ENCODE data around the gene REST.

Gene REST

GRCh38 chr4:56986192-56986591, 78.5 kb downstream of the REST start:
- Mint-ChIP-seq H3K4me3 (no peak overlapping the region), H3K4me1 (peaks cover 68% of the 10 kb centered on the region), H3K27ac (no peak overlapping the region), H3K27me3 (no peaks in the 10 kb centered on the region), H3K36me3 (peaks cover 15% of the 10 kb centered on the region), H3K9me3 (no peaks in the 10 kb centered on the region)

GRCh38 chr4:56986952-56987351, 79.3 kb downstream of the REST start:
- Mint-ChIP-seq H3K27ac (no peak overlapping the region), H3K4me1 (peaks cover 68% of the 10 kb centered on the region), H3K9me3 (no peaks in the 10 kb centered on the region), H3K36me3 (peaks cover 18% of the 10 kb centered on the region), H3K27me3 (no peaks in the 10 kb centered on the region), H3K4me3 (no peak overlapping the region)

GRCh38 chr4:56990109-56990905, 82.6 kb downstream of the REST start:
- H3K27ac Mint-ChIP-seq: peak overlapping the region; percentile 86
- H3K4me1 Mint-ChIP-seq: peaks cover 62% of the 10 kb centered on the region
- H3K36me3 Mint-ChIP-seq: peaks cover 18% of the 10 kb centered on the region
- no peaks in the 10 kb centered on the region for H3K9me3 Mint-ChIP-seq
- no peaks in the 10 kb centered on the region for H3K27me3 Mint-ChIP-seq
- no peak overlapping the region for H3K4me3 Mint-ChIP-seq

- Mint-ChIP-seq H3K4me3 (no peak overlapping the region), H3K4me1 (peaks cover 46% of the 10 kb centered on the region), H3K27me3 (no peaks in the 10 kb centered on the region), H3K27ac (no peak overlapping the region), H3K36me3 (peaks cover 20% of the 10 kb centered on the region), H3K9me3 (no peaks in the 10 kb centered on the region)
Observed at GRCh38 chr4:56995525-56995924, 87.8 kb downstream of the REST start.

GRCh38 chr4:56999751-57000150, 92.1 kb downstream of the REST start:
- Mint-ChIP-seq H3K4me1 (peaks cover 16% of the 10 kb centered on the region), H3K4me3 (no peak overlapping the region), H3K27ac (no peak overlapping the region), H3K27me3 (no peaks in the 10 kb centered on the region), H3K9me3 (no peaks in the 10 kb centered on the region), H3K36me3 (peaks cover 16% of the 10 kb centered on the region)

GRCh38 chr4:57013543-57014120, 105.9 kb downstream of the REST start:
- Mint-ChIP-seq H3K4me1 (peaks cover 17% of the 10 kb centered on the region), H3K27me3 (no peaks in the 10 kb centered on the region), H3K9me3 (no peaks in the 10 kb centered on the region), H3K4me3 (no peak overlapping the region), H3K27ac (no peak overlapping the region), H3K36me3 (peaks cover 22% of the 10 kb centered on the region)
